B cell (primary cell): Measurements from ENCODE around the gene MRPL36. TPM values are rescaled to one million over a fixed set of nuclear protein-coding genes. Genes with fewer than 3 reads are reported as not detected.

Source experiments
- ATAC-seq: fragments of 200-7000 bp; cut with Tn5 transposase; one replicate; pipeline ENCODE4 v1.10.0; 2021; ENCODE audit warnings: low read depth, mild to moderate bottlenecking, moderate number of reproducible peaks, moderate library complexity
- CTCF ChIA-PET: fragments of 350-600 bp; sonication (Branson Sonifier 250); formaldehyde crosslinking; loops from one replicate; lab custom pipeline; 2021; ENCODE audit warnings: antibody characterized with exemption, inconsistent platforms; lab: Charles Lee
- POLR2A ChIA-PET: fragments of 350-600 bp; sonication (Branson Sonifier 250); formaldehyde crosslinking; loops from one replicate; lab custom pipeline; 2021; ENCODE audit warnings: antibody characterized with exemption; lab: Charles Lee
- DNase-seq: peaks from one replicate; pipeline ENCODE4 v3.0.0; 2013
- H2AFZ ChIP-seq: 2 replicates; pipeline ENCODE4 v1.6.1; 2012; ENCODE audit warnings: mild to moderate bottlenecking, low read depth, low read length; ENCODE audit not compliant: insufficient read depth, poor library complexity, severe bottlenecking
- H3K27ac ChIP-seq, 2 donors: 1 replicate in 1 of 2; 2 replicates in 1 of 2; pipeline ENCODE4 v1.5.1; 2012 to 2013; ENCODE audit warnings: low read length in 2 of 2, mild to moderate bottlenecking in 2 of 2, moderate library complexity in 1 of 2
- H3K27me3 ChIP-seq, 4 experiments: fragments of 200-600 bp in 1 of 4; sonication (generic) in 1 of 4; replicated peaks in 1 of 4; 1 replicate in 2 of 4; 2 replicates in 2 of 4; pipeline versions ENCODE4 v1.6.1 to v1.7.0; 2013 to 2016; ENCODE audit warnings: low read length in 3 of 4, mild to moderate bottlenecking in 2 of 4, mixed read lengths in 1 of 4, moderate library complexity in 1 of 4; ENCODE audit not compliant: insufficient read depth in 4 of 4, control insufficient read depth in 3 of 4; ENCODE audit errors: control extremely low read depth in 1 of 4
- H3K36me3 ChIP-seq, 2 experiments: replicated peaks in 1 of 2; 1 replicate in 1 of 2; 2 replicates in 1 of 2; pipeline versions ENCODE4 v1.6.1 to v1.7.1; 2013; ENCODE audit warnings: low read length in 1 of 2; ENCODE audit not compliant: insufficient read depth in 2 of 2, control insufficient read depth in 1 of 2; ENCODE audit errors: control extremely low read depth in 1 of 2, extremely low read depth in 1 of 2
- H3K4me1 ChIP-seq, 2 donors: fragments of 200-600 bp in 1 of 2; sonication (generic) in 1 of 2; 1 replicate in 1 of 2; 2 replicates in 1 of 2; pipeline versions ENCODE4 v1.5.1 to v1.6.1; 2013 to 2017; ENCODE audit warnings: low read length in 2 of 2; ENCODE audit not compliant: control insufficient read depth in 2 of 2, insufficient read depth in 2 of 2
- H3K4me2 ChIP-seq: replicated peaks from 2 replicates; pipeline ENCODE3; 2012; ENCODE audit warnings: mild to moderate bottlenecking, low read depth, low read length; ENCODE audit not compliant: poor library complexity, severe bottlenecking
- H3K4me3 ChIP-seq, 5 experiments: fragments of 200-600 bp in 1 of 5; sonication (generic) in 1 of 5; 1 replicate in 3 of 5; 2 replicates in 2 of 5; pipeline versions ENCODE4 v1.5.1 to v1.7.0; 2011 to 2016; ENCODE audit warnings: low read length in 4 of 5, mild to moderate bottlenecking in 4 of 5, low read depth in 2 of 5, control low read depth in 1 of 5, moderate library complexity in 1 of 5; ENCODE audit not compliant: insufficient read depth in 1 of 5; ENCODE audit errors: control extremely low read depth in 1 of 5, extremely low read depth in 1 of 5
- H3K79me2 ChIP-seq: fragments of 200-600 bp; sonication (generic); one replicate; pipeline ENCODE4 v1.6.0; 2016; ENCODE audit warnings: low read length; ENCODE audit not compliant: control insufficient read depth, insufficient read depth
- H3K9ac ChIP-seq: fragments of 200-600 bp; sonication (generic); 2 replicates; pipeline ENCODE4 v1.6.1; 2017; ENCODE audit warnings: mild to moderate bottlenecking, low read length, moderate library complexity
- H3K9me3 ChIP-seq, 3 donors: one replicate each; pipeline versions ENCODE4 v1.6.1 to v1.7.1; 2013; ENCODE audit warnings: low read length in 2 of 3; ENCODE audit not compliant: control insufficient read depth in 2 of 3, insufficient read depth in 1 of 3; ENCODE audit errors: control extremely low read depth in 1 of 3
- H4K20me1 ChIP-seq: 2 replicates; pipeline ENCODE4 v1.6.0; 2012; ENCODE audit warnings: mild to moderate bottlenecking, low read length; ENCODE audit not compliant: insufficient read depth, control insufficient read depth, poor library complexity, severe bottlenecking
- H3K27ac Mint-ChIP-seq: one replicate; pipeline ENCODE4 v1.8.0; 2021; ENCODE audit warnings: mixed read lengths
- H3K27me3 Mint-ChIP-seq: one replicate; pipeline ENCODE4 v1.8.0; 2021; ENCODE audit warnings: mixed read lengths
- H3K4me1 Mint-ChIP-seq: one replicate; pipeline ENCODE4 v1.8.0; 2021; ENCODE audit warnings: mixed read lengths
- H3K4me3 Mint-ChIP-seq: one replicate; pipeline ENCODE4 v1.8.0; 2021; ENCODE audit warnings: mixed read lengths
- H3K9me3 Mint-ChIP-seq: one replicate; pipeline ENCODE4 v1.8.0; 2022; ENCODE audit warnings: mixed read lengths; ENCODE audit not compliant: insufficient read depth
- CTCF ChIP-seq: fragments of 200-600 bp; IDR thresholded peaks from one replicate; pipeline ENCODE4 v1.8.0; 2022; ENCODE audit warnings: antibody characterized with exemption, mild to moderate bottlenecking
- EZH2 ChIP-seq: IDR thresholded peaks from 2 replicates; pipeline ENCODE4 v1.6.1; 2012; ENCODE audit warnings: borderline replicate concordance, low read depth, mild to moderate bottlenecking, moderate library complexity, low read length; ENCODE audit not compliant: insufficient read depth, poor library complexity, severe bottlenecking
- WGBS: methylation state at CpG from one replicate; pipeline ENCODE4 v1.1.5; 2013; ENCODE audit warnings: missing lambda C conversion rate; ENCODE audit not compliant: insufficient coverage; 5-methylcytosine and 5-hydroxymethylcytosine counted together
- intact Hi-C: fragments of 100-400 bp; cut with micrococcal nuclease; formaldehyde crosslinking; loops from one replicate; pipeline ENCODE4 v1.10.0; 2022
- polyA plus RNA-seq: library from polyadenylated mRNA; depleted of rRNA; stranded (reverse); fragments of >200 nt; gene quantifications from 2 replicates; pipeline ENCODE4 v1.2.3, GENCODE V29; 2012
- total RNA-seq, 2 donors: library from RNA; stranded (reverse); fragments of 120-200 nt in 1 of 2; gene quantifications; 1 replicate in 1 of 2; 2 replicates in 1 of 2; pipeline versions ENCODE4 v1.2.3 to v1.2.4, GENCODE V29; 2013 to 2022

The MRPL36 gene
- total and polyA plus RNA-seq, 2 donors (not counting 1 experiment from before 2014, with no cell fraction given): 12.5 to 25.0 TPM

- Histone ChIP-seq H3K27me3 (no peaks in the 10 kb centered on the region), H3K9ac (no peak overlapping the region), H3K36me3 (peaks cover 0 to 19% of the 10 kb centered on the region in 2 experiments), H3K9me3 (no peaks in the 10 kb centered on the region), H4K20me1 (no peaks in the 10 kb centered on the region), H3K4me2 (no peak overlapping the region), H3K4me1 (peaks cover 9 to 27% of the 10 kb centered on the region in 2 donors), H3K27ac (no peak overlapping the region), H2AFZ (no peak overlapping the region), H3K79me2 (peaks cover 35% of the 10 kb centered on the region), H3K4me3 (no peak overlapping the region)
- peaks cover 48% of the 10 kb centered on the region for H3K4me1 Mint-ChIP-seq
- CTCF ChIA-PET: no interaction called here
- H3K27me3 Mint-ChIP-seq: no peaks in the 10 kb centered on the region
- no peaks in the 10 kb centered on the region for H3K9me3 Mint-ChIP-seq
- ATAC-seq (no peak), DNase-seq (no peak)
- intact Hi-C loops: no loop called here
- TF ChIP-seq CTCF (no peak), EZH2 (no peak)
- H3K4me3 Mint-ChIP-seq: no peak overlapping the region
- WGBS: 95% methylated on average over 11 of the region's 13 CpGs
- H3K27ac Mint-ChIP-seq: no peak overlapping the region
- POLR2A ChIA-PET: no interaction called here
These were observed 4.1 kb downstream of the MRPL36 start for GRCh38 chr5:1795506-1795905.

GRCh38 chr5:1794901-1795290, 4.7 kb downstream of the MRPL36 start:
- no peaks in the 10 kb centered on the region for H3K9me3 Mint-ChIP-seq
- POLR2A ChIA-PET: no interaction called here
- peaks cover 6 to 23% of the 10 kb centered on the region in 2 donors for H3K4me1 ChIP-seq
- 92% methylated on average over 17 of the region's 17 CpGs for WGBS
- no peak overlapping the region for H3K4me3 ChIP-seq
- no peak overlapping the region for H3K27ac ChIP-seq
- H3K27ac Mint-ChIP-seq: no peak overlapping the region
- no peaks in the 10 kb centered on the region for H3K27me3 ChIP-seq
- CTCF ChIA-PET: no interaction called here
- no peaks in the 10 kb centered on the region for H3K9me3 ChIP-seq
- TF ChIP-seq EZH2 (no peak), CTCF (no peak)
- peaks cover 30% of the 10 kb centered on the region for H3K79me2 ChIP-seq
- no peaks in the 10 kb centered on the region for H4K20me1 ChIP-seq
- no peaks in the 10 kb centered on the region for H3K27me3 Mint-ChIP-seq
- ATAC-seq (no peak), DNase-seq (no peak)
- H3K4me2 ChIP-seq: no peak overlapping the region
- H3K4me1 Mint-ChIP-seq: peaks cover 42% of the 10 kb centered on the region
- no peak overlapping the region for H2AFZ ChIP-seq
- H3K36me3 ChIP-seq: peaks cover 0 to 19% of the 10 kb centered on the region in 2 experiments
- intact Hi-C loops: no loop called here
- H3K4me3 Mint-ChIP-seq: no peak overlapping the region
- H3K9ac ChIP-seq: no peak overlapping the region
